ENCODE results near the gene FTO.

DNA sequence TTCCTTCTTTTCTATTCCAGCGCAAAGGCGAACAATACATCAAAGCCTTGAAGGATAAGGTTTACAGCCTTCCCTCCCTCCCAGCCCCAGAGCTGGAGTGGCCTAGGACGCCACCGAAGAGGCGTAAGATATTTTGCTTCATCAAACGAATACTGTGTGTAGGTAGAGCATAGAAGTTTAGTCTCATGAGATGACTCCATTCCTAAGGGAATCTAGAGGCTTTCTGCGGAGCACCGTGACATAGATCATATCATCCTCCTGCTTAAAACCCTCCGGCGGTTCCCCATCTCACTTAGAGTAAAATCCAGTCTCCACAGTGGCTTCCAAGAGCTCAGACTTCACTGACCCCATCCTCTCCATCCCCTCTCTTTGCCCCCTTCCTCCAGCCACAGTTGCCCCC is 390.7 kb downstream of the FTO start:
- TF ChIP-seq, protein P1, sequence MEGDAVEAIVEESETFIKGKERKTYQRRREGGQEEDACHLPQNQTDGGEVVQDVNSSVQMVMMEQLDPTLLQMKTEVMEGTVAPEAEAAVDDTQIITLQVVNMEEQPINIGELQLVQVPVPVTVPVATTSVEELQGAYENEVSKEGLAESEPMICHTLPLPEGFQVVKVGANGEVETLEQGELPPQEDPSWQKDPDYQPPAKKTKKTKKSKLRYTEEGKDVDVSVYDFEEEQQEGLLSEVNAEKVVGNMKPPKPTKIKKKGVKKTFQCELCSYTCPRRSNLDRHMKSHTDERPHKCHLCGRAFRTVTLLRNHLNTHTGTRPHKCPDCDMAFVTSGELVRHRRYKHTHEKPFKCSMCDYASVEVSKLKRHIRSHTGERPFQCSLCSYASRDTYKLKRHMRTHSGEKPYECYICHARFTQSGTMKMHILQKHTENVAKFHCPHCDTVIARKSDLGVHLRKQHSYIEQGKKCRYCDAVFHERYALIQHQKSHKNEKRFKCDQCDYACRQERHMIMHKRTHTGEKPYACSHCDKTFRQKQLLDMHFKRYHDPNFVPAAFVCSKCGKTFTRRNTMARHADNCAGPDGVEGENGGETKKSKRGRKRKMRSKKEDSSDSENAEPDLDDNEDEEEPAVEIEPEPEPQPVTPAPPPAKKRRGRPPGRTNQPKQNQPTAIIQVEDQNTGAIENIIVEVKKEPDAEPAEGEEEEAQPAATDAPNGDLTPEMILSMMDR (IDR thresholded peaks at IDR 0.05; ENCODE audit: insufficient read depth, low read length, poor library complexity, severe bottlenecking), result no peak
- TF ChIP-seq EZH2phosphoT487 (conservative IDR thresholded peaks at IDR 0.05; ENCODE audit: low read length), result no peak
